GM18909 (cell line): Measurements from ENCODE around the gene SFTA2.
"Not testable (repeated sequence)": the region's sequence is repeated elsewhere in the genome, so short reads cannot be mapped to it uniquely, and the experiment has no call there.

Source experiments
- ATAC-seq: cut with Tn5 transposase; IDR thresholded peaks from one replicate; pipeline ENCODE4 v1.9.1; 2021; ENCODE audit warnings: mild to moderate bottlenecking; ENCODE audit not compliant: unreplicated experiment, poor library complexity

The SFTA2 gene

GRCh38 chr6:30944051-30944450, 12.1 kb upstream of the SFTA2 start:
- ATAC-seq, result no peak

GRCh38 chr6:30942338-30943060, 10.5 kb upstream of the SFTA2 start:
- no peak for ATAC-seq

- ATAC-seq, result no peak
These were observed 8.5 kb upstream of the SFTA2 start, which contains the start of gene MUCL3 for GRCh38 chr6:30940361-30940986. MUCL3 (plus strand) TSS chr6:30940973; CDS start chr6:30941000, 27 bp downstream.

- no peak for ATAC-seq
These were observed 7.5 kb upstream of the SFTA2 start for GRCh38 chr6:30939473-30939872.

GRCh38 chr6:30938730-30939129, 6.8 kb upstream of the SFTA2 start:
- ATAC-seq, result no peak

GRCh38 chr6:30937265-30937664, 5.3 kb upstream of the SFTA2 start:
- no peak for ATAC-seq

- no peak for ATAC-seq
These were observed 3.0 kb upstream of the SFTA2 start for GRCh38 chr6:30935018-30935417.

GRCh38 chr6:30932665-30933365, 845 bp upstream of the SFTA2 start:
- ATAC-seq, result no peak

- no peak for ATAC-seq
These were observed 698 bp downstream of the SFTA2 start for GRCh38 chr6:30931272-30931671.

GRCh38 chr6:30930506-30930905, 1.5 kb downstream of the SFTA2 start:
- no peak for ATAC-seq

GRCh38 chr6:30928677-30929076, 3.3 kb downstream of the SFTA2 start:
- ATAC-seq, result no peak

GRCh38 chr6:30927080-30927479, 4.9 kb downstream of the SFTA2 start:
- ATAC-seq, result not testable (repeated sequence)

- ATAC-seq, result no peak
These were observed 5.3 kb downstream of the SFTA2 start for GRCh38 chr6:30926644-30927043.

GRCh38 chr6:30924040-30924627, 7.8 kb downstream of the SFTA2 start:
- not testable (repeated sequence) for ATAC-seq

- no peak for ATAC-seq
These were observed 9.5 kb downstream of the SFTA2 start for GRCh38 chr6:30922447-30922852.

GRCh38 chr6:30918670-30919069, 13.3 kb downstream of the SFTA2 start:
- no peak for ATAC-seq

- ATAC-seq, result no peak
These were observed 14.5 kb downstream of the SFTA2 start for GRCh38 chr6:30917487-30917886.

GRCh38 chr6:30917041-30917440, 14.9 kb downstream of the SFTA2 start:
- ATAC-seq, result no peak

GRCh38 chr6:30915591-30915946, 16.4 kb downstream of the SFTA2 start:
- ATAC-seq, result no peak

GRCh38 chr6:30914854-30915590, 16.9 kb downstream of the SFTA2 start:
- no peak for ATAC-seq
